ENCODE measurements around the gene MGST3. TPM values are rescaled to one million over a fixed set of nuclear protein-coding genes. Genes with fewer than 3 reads are reported as not detected.
"Not testable (repeated sequence)": the region's sequence is repeated elsewhere in the genome, so short reads cannot be mapped to it uniquely, and the experiment has no call there.

Gene MGST3
- total RNA-seq, 1 donor from 2014 or later: 169 TPM

- DNase-seq (ENCODE audit: low read depth in 2 of 2): peak in 1 of 2 donors; percentile 41
Observed at GRCh38 chr1:165650981-165651625, 20.1 kb downstream of the MGST3 start.

GRCh38 chr1:165658766-165659580 lies 27.9 kb downstream of the MGST3 start:
- DNase-seq (ENCODE audit: low read depth in 2 of 2): not testable (repeated sequence)

GRCh38 chr1:165659581-165659895 lies 28.5 kb downstream of the MGST3 start:
- DNase-seq (ENCODE audit: low read depth in 2 of 2): no peak

GRCh38 chr1:165661703-165662102 lies 30.7 kb downstream of the MGST3 start:
- DNase-seq (ENCODE audit: low read depth in 2 of 2): no peak

GRCh38 chr1:165662186-165662585 lies 31.2 kb downstream of the MGST3 start:
- DNase-seq (ENCODE audit: low read depth in 2 of 2): no peak

GRCh38 chr1:165666152-165666825 lies 35.3 kb downstream of the MGST3 start:
- no peak for DNase-seq (ENCODE audit: low read depth in 2 of 2)

GRCh38 chr1:165668184-165668583 lies 37.1 kb downstream of the MGST3 start:
- no peak for DNase-seq (ENCODE audit: low read depth in 2 of 2)

- DNase-seq (ENCODE audit: low read depth in 2 of 2): no peak
Observed at GRCh38 chr1:165671526-165671925, 40.5 kb downstream of the MGST3 start.

GRCh38 chr1:165674599-165674998 lies 43.6 kb downstream of the MGST3 start:
- DNase-seq (ENCODE audit: low read depth in 2 of 2): peak in 1 of 2 donors; percentile 28

GRCh38 chr1:165675794-165676193 lies 44.8 kb downstream of the MGST3 start:
- no peak for DNase-seq (ENCODE audit: low read depth in 2 of 2)

- DNase-seq (ENCODE audit: low read depth in 2 of 2): no peak
Observed at GRCh38 chr1:165678509-165678908, 47.5 kb downstream of the MGST3 start.

- no peak for DNase-seq (ENCODE audit: low read depth in 2 of 2)
Observed at GRCh38 chr1:165679282-165680036, 48.4 kb downstream of the MGST3 start.

- no peak for DNase-seq (ENCODE audit: low read depth in 2 of 2)
Observed at GRCh38 chr1:165680303-165680702, 49.3 kb downstream of the MGST3 start.

GRCh38 chr1:165680773-165681172 lies 49.7 kb downstream of the MGST3 start:
- not testable (repeated sequence) for DNase-seq (ENCODE audit: low read depth in 2 of 2)

GRCh38 chr1:165683848-165684485 lies 52.9 kb downstream of the MGST3 start:
- no peak for DNase-seq (ENCODE audit: low read depth in 2 of 2)

- no peak for DNase-seq (ENCODE audit: low read depth in 2 of 2)
Observed at GRCh38 chr1:165686121-165686970, 55.3 kb downstream of the MGST3 start.

- DNase-seq (ENCODE audit: low read depth in 2 of 2): no peak
Observed at GRCh38 chr1:165686971-165687433, 56.0 kb downstream of the MGST3 start.

GRCh38 chr1:165688046-165688445 lies 57.0 kb downstream of the MGST3 start:
- no peak for DNase-seq (ENCODE audit: low read depth in 2 of 2)

GRCh38 chr1:165695031-165695430 lies 64.0 kb downstream of the MGST3 start:
- no peak for DNase-seq (ENCODE audit: low read depth in 2 of 2)

GRCh38 chr1:165696625-165697100 lies 65.6 kb downstream of the MGST3 start:
- no peak for DNase-seq (ENCODE audit: low read depth in 2 of 2)

Measured in dermis microvascular lymphatic vessel endothelial cell (primary cell).